ENCODE measurements around the gene UNC13A.

Gene UNC13A

GRCh38 chr19:17659996-17660395 lies 28.2 kb downstream of the UNC13A start:
- DNase-seq = no peak

DNA sequence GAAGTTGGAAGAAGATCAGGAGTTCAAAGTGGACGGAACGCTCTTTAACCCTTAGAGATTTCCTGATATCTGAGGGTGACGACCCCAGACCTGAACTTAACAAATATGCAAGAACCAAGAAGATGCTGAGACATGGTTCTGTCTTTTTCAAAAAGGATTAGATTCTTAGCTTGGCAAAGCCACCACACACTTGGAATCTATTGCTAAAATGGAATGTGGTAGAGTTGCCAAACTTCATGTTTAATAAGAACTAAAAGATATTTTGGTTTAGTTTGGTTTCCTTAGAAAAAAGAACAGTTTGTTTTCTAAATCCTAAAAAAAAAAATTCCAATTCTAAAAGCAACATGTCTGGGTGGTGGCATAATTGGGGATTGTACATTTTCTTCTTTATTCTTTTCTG lies 29.5 kb downstream of the UNC13A start:
- no peak for DNase-seq

GRCh38 chr19:17658240-17658639 lies 29.9 kb downstream of the UNC13A start:
- no peak for DNase-seq

DNA sequence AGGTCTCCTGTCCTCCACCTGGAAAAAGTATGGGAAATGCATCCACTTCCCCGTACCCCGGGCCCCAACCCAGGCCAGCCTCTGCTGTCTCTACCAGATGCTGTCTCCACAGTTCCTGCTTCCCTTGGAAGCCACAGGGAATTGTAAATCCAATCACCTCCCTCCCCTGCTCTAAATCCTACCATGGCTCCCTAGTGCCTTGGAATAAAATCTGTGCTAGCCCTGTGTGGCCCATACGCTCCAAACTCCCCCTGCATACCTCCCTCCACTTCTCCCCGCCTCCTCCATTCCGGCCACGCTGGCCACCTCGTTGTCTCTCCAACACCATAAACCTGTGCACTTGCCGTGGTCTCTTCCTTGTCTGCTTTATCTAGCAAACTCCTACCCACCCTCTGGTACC lies 31.2 kb downstream of the UNC13A start:
- DNase-seq = no peak

DNA sequence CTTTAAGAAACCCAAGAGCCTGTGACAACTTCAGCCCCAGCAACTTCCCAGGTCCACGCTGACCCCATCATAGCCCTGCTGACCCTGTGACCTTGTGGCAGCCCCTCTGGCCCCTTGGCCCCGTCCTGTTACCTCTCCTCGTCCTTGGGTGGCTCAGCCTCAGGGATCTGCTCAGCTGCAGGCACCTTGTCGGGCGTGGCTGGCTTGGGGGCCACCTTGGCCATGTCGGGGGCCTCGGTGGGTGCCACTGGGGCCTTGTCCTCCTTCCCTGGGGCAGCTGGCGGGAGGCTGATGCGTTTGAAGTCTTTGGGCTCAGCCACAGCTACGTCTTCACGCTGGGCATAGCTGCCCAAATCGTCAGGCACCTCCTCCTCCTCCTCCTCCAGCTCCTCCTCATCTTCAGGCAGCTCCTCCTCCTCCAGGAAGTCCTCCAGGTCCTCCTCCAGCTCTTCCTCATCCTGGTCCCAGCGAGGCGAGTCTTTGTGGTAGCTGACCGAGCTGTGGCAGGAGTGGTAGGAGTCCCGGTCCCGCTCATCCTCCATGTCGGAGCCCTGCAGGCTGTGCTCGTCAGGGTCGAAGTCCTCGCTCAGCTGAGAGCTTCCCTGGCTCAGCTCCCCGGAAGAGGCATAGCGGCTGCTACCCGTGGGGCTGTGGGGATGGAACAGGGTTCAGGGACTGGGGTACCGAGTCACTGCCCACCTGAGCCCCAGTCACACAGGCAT lies 32.2 kb downstream of the UNC13A start:
- no peak for DNase-seq

- peak; percentile 31 for DNase-seq
Measured at GRCh38 chr19:17654993-17655392, 33.2 kb downstream of the UNC13A start.

DNA sequence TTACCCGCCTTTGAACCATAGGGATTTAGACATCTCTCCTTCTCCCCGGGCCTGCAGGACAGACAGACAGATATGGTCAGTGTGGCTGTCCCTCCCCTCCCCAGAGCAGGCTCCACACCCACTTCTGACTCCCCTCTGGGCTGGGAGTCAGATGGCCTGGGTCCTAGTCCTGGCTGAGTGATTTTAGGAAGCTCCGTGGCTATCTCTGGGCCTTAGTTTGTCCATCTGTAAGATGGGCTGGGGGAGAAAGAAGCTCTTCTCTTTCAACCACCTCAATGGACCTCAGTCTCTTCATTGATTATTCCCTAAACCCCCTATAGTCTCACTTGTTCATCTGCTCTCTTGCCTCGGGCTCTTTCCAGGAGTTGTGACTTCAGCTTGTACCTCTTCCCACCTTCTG lies 35.5 kb downstream of the UNC13A start:
- no peak for DNase-seq

DNA sequence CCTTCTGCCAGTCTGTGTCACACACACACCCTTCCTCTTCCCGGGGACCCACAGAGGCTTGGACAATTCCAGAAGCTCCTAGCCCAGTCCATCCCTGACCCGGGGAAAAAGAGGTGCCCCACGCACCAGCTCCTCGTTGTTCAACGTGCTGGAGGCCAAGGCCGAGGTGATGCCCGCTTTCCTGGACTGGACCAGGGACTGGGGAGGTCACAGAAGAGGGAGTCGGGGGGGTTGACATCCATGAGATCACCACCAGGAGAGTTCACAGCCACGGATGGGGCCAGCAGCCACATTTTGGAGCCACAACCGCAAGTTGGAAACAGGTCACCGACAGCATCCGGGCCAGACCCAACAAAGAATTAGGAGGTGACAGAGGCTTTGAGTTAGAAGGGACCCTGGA lies 39.4 kb downstream of the UNC13A start:
- DNase-seq = no peak

GRCh38 chr19:17648097-17648660 lies 40.0 kb downstream of the UNC13A start:
- peak; percentile 11 for DNase-seq

DNA sequence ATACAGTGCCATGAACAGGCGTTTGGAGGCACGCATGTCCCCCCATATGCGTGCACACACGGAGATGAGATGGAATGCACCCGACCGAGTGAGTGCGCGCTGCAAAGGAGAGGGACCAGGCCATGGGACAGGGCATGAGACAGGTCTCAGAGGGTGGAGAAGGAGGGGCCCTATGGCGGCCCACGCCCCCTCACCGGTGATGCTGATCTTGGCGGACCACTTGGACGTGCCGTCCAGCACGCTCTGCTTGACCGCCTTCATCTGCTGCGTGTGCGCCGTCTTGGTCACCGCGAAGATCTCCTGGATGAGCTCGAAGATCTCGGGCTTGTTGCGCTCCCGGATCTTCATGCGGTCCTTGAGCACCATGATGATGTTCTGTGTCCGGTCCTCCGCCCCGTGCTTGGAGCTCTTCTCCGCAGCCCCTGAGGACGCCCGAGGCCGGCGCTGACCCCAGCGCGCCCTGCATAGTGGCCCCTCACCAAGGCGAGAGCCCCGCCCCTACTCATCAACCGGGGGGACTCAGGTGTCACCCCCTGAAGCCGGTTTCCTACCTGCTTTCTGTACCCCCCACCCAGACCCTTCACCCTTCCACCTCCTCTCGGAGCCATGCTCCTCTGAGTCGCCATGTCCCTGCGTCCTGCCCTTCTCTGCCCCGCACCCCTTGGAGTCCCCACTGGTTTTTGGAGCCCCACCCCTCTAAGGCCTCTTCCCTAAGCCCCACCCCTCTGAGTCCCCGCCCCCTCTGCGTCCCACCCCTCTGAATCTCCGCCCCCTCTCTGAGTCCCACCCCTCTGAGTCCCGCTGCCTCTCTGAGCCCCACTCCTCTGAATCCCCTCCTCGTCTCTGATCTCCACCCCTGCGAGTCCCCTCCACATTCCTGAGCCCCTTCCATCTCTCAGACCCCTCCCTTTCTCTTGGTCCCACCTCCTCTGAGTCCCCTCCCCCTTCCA lies 40.8 kb downstream of the UNC13A start:
- DNase-seq = no peak

DNA sequence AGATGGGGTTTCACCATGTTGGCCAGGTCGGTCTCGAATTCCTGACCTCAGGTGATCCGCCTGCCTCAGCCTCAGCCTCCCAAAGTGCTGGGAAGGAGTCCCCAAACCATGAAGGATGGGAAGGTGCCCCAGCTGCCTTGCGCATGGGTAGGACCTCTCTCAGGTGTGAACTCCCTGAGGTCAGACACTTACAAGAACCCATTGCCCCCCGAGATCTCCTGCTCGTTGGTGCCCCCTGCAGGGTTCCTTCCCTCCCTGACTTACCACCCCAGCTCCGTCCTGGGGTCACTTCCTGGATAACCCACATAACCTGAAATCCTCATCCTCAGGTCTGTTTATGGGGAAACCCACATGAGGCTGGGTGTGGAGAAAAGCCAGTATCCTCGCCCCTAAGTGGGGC lies 41.7 kb downstream of the UNC13A start:
- DNase-seq = no peak

- DNase-seq = no peak
Measured at GRCh38 chr19:17645339-17645963, 42.7 kb downstream of the UNC13A start.

- DNase-seq = no peak
Measured at GRCh38 chr19:17642656-17643055, 45.5 kb downstream of the UNC13A start.

DNA sequence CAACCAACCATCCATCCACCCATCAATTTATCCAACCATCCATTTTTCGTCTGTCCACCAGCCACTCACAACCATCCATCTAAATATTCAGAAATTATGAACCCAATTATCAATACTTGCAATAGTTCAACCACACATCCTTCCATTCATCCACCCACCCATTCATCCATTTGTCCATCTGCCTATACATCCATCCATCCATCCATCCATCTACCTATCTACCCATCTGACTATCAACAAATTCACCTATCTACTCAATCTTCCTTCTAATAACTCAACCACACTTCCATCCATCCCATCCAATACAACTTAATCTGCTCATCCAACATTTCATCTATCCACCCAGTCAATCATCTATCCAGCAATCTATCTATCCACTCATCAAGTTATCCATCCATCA lies 46.3 kb downstream of the UNC13A start:
- DNase-seq = no peak

DNA sequence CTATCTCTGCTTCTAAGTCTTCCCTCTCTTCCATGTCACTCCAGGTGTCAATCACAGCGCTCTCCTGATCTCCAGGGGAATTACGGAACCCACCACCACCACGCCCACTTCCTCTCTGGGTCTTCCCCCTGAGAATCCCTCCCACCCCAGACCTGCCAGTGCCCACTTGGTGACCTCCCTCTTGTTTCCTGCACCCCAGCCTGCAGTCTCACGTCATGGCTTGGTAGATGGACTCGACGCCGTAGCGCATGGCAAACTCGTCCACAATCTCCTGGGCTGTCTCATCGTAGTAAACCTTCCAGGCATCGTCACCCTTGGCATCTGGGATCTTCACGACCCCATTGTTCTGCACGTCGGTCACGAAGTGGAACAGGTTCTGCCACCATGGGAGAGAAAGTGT lies 47.0 kb downstream of the UNC13A start:
- no peak for DNase-seq

- no peak for DNase-seq
Measured at GRCh38 chr19:17633700-17634099, 54.5 kb downstream of the UNC13A start.

GRCh38 chr19:17632577-17632976 lies 55.6 kb downstream of the UNC13A start:
- no peak for DNase-seq

DNA sequence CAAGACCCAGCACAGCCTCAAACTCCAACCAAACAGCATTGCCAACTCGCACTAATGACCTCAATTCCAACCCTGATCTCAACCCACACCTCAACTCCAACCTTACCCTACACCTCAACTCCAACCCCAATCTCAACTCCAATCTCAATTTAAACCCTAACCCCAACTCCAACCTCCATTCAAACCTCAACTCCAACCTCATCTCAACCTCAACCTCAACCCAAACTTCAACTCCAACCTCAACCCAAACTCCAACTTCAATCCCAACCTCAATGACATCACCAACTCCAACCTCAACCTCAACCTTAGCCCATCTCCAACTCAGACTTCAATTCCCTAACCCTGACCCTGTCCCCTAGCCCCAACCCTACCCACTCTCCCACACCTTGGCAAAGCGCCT lies 58.4 kb downstream of the UNC13A start:
- DNase-seq = no peak

GRCh38 chr19:17627921-17628320 lies 60.2 kb downstream of the UNC13A start:
- no peak for DNase-seq

- DNase-seq = no peak
Measured at GRCh38 chr19:17627161-17627560, 61.0 kb downstream of the UNC13A start.

- no peak for DNase-seq
Measured at GRCh38 chr19:17626456-17627015, 61.6 kb downstream of the UNC13A start.

DNA sequence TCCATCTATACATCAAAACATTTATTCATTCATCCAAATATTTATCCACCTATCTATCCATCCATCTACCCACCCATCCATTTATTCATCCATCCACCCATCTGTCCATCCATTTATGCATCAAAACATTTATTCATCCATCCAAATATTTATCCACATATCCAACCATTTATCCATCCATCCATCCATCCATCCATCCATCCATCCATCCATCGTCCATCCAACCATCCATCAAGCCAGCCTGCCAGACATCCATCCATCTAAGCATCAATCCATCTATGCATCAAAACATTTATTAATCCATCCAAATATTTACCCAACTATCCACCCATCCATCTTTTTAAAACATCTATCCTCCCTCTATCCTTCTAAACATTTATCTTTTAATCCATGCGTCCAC lies 62.2 kb downstream of the UNC13A start:
- no peak for DNase-seq

GRCh38 chr19:17625043-17625442 lies 63.1 kb downstream of the UNC13A start:
- DNase-seq = no peak
